Endothelial cell of umbilical vein (primary cell): Measurements from ENCODE around the gene ACTR8. TPM values are rescaled to one million over a fixed set of nuclear protein-coding genes. Genes with fewer than 3 reads are reported as not detected.

ENCODE experiments used
- BruUV-seq: library from RNA; stranded (reverse); fragments of 400-500 nt; replicated peaks from 2 replicates; lab custom pipeline; 2021; lab: Mats Ljungman, UMichigan
- CTCF ChIA-PET: fragments of 300-600, 350-600 bp; sonication (Branson Sonifier 250); formaldehyde crosslinking; loops from one replicate; lab custom pipeline; 2021; ENCODE audit warnings: antibody characterized with exemption, inconsistent platforms; lab: Charles Lee
- POLR2A ChIA-PET: fragments of 300-600, 350-600 bp; sonication (Branson Sonifier 250); formaldehyde crosslinking; loops from one replicate; lab custom pipeline; 2021; ENCODE audit warnings: antibody characterized with exemption, inconsistent platforms; lab: Charles Lee
- DNase-seq: peaks from one replicate; pipeline ENCODE4 v3.0.0-alpha.2; 2011; ENCODE audit warnings: low read depth, low spot score
- FAIRE-seq: peaks from 2 replicates; lab custom pipeline; 2011; peaks lifted over from hg19 to GRCh38; lab: Jason Lieb, UNC
- H2AFZ ChIP-seq: 2 replicates; pipeline ENCODE4 v1.6.0; 2012; ENCODE audit warnings: low read depth, low read length, control low read depth, inconsistent platforms
- H3K27ac ChIP-seq: 2 replicates; pipeline ENCODE4 v1.5.1; 2011; ENCODE audit warnings: low read depth, mild to moderate bottlenecking, control low read depth, low read length, moderate library complexity; ENCODE audit not compliant: insufficient read depth
- H3K27me3 ChIP-seq, 2 experiments: 2 replicates each; pipeline versions ENCODE4 v1.6.0 to v1.6.1; 2011; ENCODE audit warnings: low read length in 2 of 2, mixed read lengths in 1 of 2; ENCODE audit not compliant: control insufficient read depth in 2 of 2, insufficient read depth in 2 of 2
- H3K36me3 ChIP-seq, 2 experiments: 2 replicates in 1 of 2; 3 replicates in 1 of 2; pipeline ENCODE4 v1.5.1; 2011; ENCODE audit warnings: low read length in 2 of 2, mild to moderate bottlenecking in 1 of 2, moderate library complexity in 1 of 2; ENCODE audit not compliant: control insufficient read depth in 2 of 2, insufficient read depth in 2 of 2; ENCODE audit errors: extremely low read depth in 1 of 2
- H3K4me1 ChIP-seq: 3 replicates; pipeline ENCODE4 v1.5.1; 2011; ENCODE audit warnings: mild to moderate bottlenecking, low read length; ENCODE audit not compliant: control insufficient read depth, insufficient read depth; ENCODE audit errors: extremely low read depth
- H3K4me2 ChIP-seq: 2 replicates; pipeline ENCODE4 v1.6.1; 2011; ENCODE audit warnings: low read length, control low read depth, mixed read lengths; ENCODE audit not compliant: insufficient read depth
- H3K4me3 ChIP-seq, 3 experiments: fragments of 200-600 bp in 1 of 3; sonication (generic), shearing (Covaris generic) in 1 of 3; replicated peaks in 1 of 3; 2 replicates each; pipeline ENCODE4 v1.5.1; 2011 to 2016; ENCODE audit warnings: control low read depth in 3 of 3, low read length in 3 of 3, mild to moderate bottlenecking in 2 of 3, inconsistent platforms in 1 of 3, low read depth in 1 of 3, moderate library complexity in 1 of 3; ENCODE audit not compliant: insufficient read depth in 1 of 3
- H3K79me2 ChIP-seq: 2 replicates; pipeline ENCODE4 v1.6.0; 2012; ENCODE audit warnings: low read length, inconsistent platforms; ENCODE audit not compliant: control insufficient read depth, insufficient read depth
- H3K9ac ChIP-seq: replicated peaks from 2 replicates; pipeline ENCODE3; 2011; ENCODE audit warnings: low read length, control low read depth; ENCODE audit not compliant: insufficient read depth; ENCODE audit errors: extremely low read depth
- H3K9me1 ChIP-seq: replicated peaks from 3 replicates; pipeline ENCODE4 v1.6.0; 2011; ENCODE audit warnings: mild to moderate bottlenecking, low read length; ENCODE audit not compliant: control insufficient read depth, insufficient read depth; ENCODE audit errors: extremely low read depth
- H3K9me3 ChIP-seq: replicated peaks from 2 replicates; pipeline ENCODE4 v1.5.1; 2012; ENCODE audit warnings: low read length, inconsistent platforms; ENCODE audit not compliant: control insufficient read depth, insufficient read depth
- H4K20me1 ChIP-seq: replicated peaks from 2 replicates; pipeline ENCODE3; 2011; ENCODE audit warnings: mild to moderate bottlenecking, low read length; ENCODE audit not compliant: control insufficient read depth, insufficient read depth; ENCODE audit errors: extremely low read depth
- CTCF ChIP-seq, 2 donors: IDR thresholded peaks; 1 replicate in 1 of 2; 2 replicates in 1 of 2; pipeline ENCODE4 v1.5.1; 2011; ENCODE audit warnings: low read length in 2 of 2, mild to moderate bottlenecking in 2 of 2, moderate library complexity in 2 of 2, control low read depth in 1 of 2, inconsistent platforms in 1 of 2, low read depth in 1 of 2; ENCODE audit not compliant: insufficient read depth in 1 of 2; ENCODE audit errors: extremely low read depth in 1 of 2
- EZH2 ChIP-seq: IDR thresholded peaks from 2 replicates; pipeline ENCODE4 v1.6.1; 2012; ENCODE audit warnings: borderline replicate concordance, low read depth, mild to moderate bottlenecking, moderate library complexity, low read length, inconsistent platforms; ENCODE audit not compliant: severe bottlenecking
- FOS ChIP-seq: IDR thresholded peaks from 2 replicates; pipeline ENCODE4 v1.6.1; 2011; ENCODE audit warnings: mild to moderate bottlenecking, low read length, moderate library complexity, borderline replicate concordance; ENCODE audit not compliant: insufficient read depth
- GATA2 ChIP-seq: IDR thresholded peaks from 2 replicates; pipeline ENCODE4 v1.7.0; 2011; ENCODE audit warnings: low read depth, mild to moderate bottlenecking, moderate library complexity, mixed read lengths, low read length; ENCODE audit not compliant: insufficient read length, insufficient read depth
- JUN ChIP-seq: IDR thresholded peaks from 2 replicates; pipeline ENCODE4 v1.6.1; 2011; ENCODE audit warnings: borderline replicate concordance, low read depth; ENCODE audit not compliant: insufficient read length, insufficient read depth
- MAX ChIP-seq: IDR thresholded peaks from 2 replicates; pipeline ENCODE4 v1.6.1; 2011; ENCODE audit not compliant: insufficient read depth, insufficient read length
- MYC ChIP-seq: IDR thresholded peaks from one replicate; pipeline ENCODE4 v1.6.1; 2011; ENCODE audit warnings: mild to moderate bottlenecking, low read depth, low read length
- POLR2A ChIP-seq: IDR thresholded peaks from 2 replicates; pipeline ENCODE4 v1.6.1; 2012; ENCODE audit warnings: low read depth, mild to moderate bottlenecking, control low read depth, low read length
- POLR2AphosphoS5 ChIP-seq: IDR thresholded peaks from 2 replicates; pipeline ENCODE4 v1.6.1; 2012; ENCODE audit warnings: low read depth, mild to moderate bottlenecking, control low read depth, low read length, moderate library complexity; ENCODE audit not compliant: insufficient read depth
- dilution Hi-C: fragments of 300-500 bp; cut with MboI; formaldehyde crosslinking; loops from one replicate; pipeline ENCODE4 v1.15.0; 2019; ENCODE audit warnings: low sequenced_read_pairs; ENCODE audit not compliant: extremely low pct_ligation_motif_present
- intact Hi-C: fragments of 100-400 bp; cut with micrococcal nuclease; formaldehyde crosslinking; loops from one replicate; pipeline ENCODE4 v1.10.0; 2022
- polyA plus RNA-seq, 4 experiments: library from polyadenylated mRNA; depleted of rRNA in 3 of 4; stranded (reverse) in 3 of 4; unstranded in 1 of 4; fragments of >200 nt; gene quantifications; 2 replicates each; pipeline versions ENCODE4 v1.2.1 to v1.2.3, GENCODE V29; 2011 to 2012; ENCODE audit warnings: missing spikeins in 1 of 4
- total RNA-seq: library from RNA; stranded (reverse); gene quantifications from 2 replicates; pipeline ENCODE4 v1.2.3, GENCODE V29; 2021

ACTR8 gene
- total and polyA plus RNA-seq, 2 donors (not counting 3 experiments of a cell fraction or from before 2014, with no cell fraction given) = 14.4 to 42.0 TPM

DNA sequence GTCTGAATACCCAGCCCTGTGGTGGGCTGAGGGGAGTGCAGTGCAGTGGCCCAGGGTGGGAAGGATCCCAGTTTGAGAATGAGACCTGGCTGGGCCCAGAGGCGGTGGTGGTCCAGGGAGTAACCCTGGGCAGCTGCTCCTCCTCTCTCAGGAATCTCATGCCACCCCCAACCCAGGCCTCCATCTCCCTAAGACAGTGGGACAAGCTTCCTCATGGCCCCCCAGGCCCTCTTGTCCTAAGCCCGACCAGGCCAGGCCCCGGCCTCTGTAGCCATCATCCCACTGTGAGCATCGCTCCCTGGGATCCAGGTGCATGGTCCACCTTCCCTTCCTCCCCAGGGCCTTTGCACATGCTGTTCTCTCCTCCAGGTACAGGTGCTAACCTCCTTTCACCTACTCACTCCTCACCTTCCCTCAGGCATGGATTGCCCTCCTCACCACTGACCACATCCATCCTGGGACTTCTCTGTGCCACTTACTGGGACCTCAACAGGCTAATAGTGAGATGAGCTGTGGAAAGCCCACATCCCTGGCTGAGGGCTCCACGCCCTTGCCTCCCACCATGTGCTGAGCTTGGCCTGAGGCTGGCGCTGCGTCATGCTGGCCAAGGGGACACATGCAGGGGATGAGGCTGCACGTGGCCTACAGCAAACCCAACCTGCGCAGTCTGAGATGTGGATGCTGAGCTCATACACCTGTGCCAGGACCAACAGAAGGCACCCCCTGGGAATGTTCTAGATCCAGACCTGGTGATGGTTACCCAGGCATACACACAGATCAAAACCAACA lies 45.7 kb downstream of the ACTR8 start:
- Histone ChIP-seq H4K20me1 (no peaks in the 10 kb centered on the region), H3K9me3 (no peaks in the 10 kb centered on the region), H3K27ac (no peak overlapping the region), H3K27me3 (no peaks in the 10 kb centered on the region), H2AFZ (no peak overlapping the region), H3K4me1 (no peaks in the 10 kb centered on the region), H3K9me1 (no peaks in the 10 kb centered on the region), H3K9ac (no peak overlapping the region), H3K4me3 (no peak overlapping the region), H3K79me2 (no peaks in the 10 kb centered on the region), H3K36me3 (no peaks in the 10 kb centered on the region), H3K4me2 (no peak overlapping the region)
- dilution Hi-C loops (no loop called here), intact Hi-C loops (no loop called here)
- FAIRE-seq (no peak), DNase-seq (no peak)
- no TSS peak for BruUV-seq
- TF ChIP-seq MAX (no peak), JUN (no peak), GATA2 (no peak), CTCF (IDR thresholded peaks at IDR 0.05; ENCODE audit: extremely low read depth in 1 of 2, insufficient read depth in 1 of 2, low read depth in 1 of 2, low read length in 2 of 2) (no peak), EZH2 (no peak), MYC (no peak), POLR2AphosphoS5 (no peak), POLR2A (no peak), FOS (no peak)
- POLR2A ChIA-PET = no interaction called here
- CTCF ChIA-PET = no interaction called here
